GM18526 (cell line): Measurements from ENCODE around the gene GIN1.

Experiments
- POLR2A ChIP-seq: IDR thresholded peaks from 3 replicates; pipeline ENCODE4 v1.6.1; 2011; ENCODE audit not compliant: insufficient read length; ENCODE audit errors: extremely low read depth

The GIN1 gene, protein sequence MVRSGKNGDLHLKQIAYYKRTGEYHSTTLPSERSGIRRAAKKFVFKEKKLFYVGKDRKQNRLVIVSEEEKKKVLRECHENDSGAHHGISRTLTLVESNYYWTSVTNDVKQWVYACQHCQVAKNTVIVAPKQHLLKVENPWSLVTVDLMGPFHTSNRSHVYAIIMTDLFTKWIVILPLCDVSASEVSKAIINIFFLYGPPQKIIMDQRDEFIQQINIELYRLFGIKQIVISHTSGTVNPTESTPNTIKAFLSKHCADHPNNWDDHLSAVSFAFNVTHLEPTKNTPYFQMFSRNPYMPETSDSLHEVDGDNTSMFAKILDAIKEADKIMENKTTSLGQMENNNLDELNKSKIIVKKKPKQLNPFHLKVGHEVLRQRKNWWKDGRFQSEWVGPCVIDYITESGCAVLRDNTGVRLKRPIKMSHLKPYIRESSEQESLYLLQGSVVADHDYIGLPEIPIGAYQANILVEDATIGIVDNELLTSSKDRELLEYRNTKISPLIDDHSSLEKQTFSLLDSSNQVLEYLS

DNA sequence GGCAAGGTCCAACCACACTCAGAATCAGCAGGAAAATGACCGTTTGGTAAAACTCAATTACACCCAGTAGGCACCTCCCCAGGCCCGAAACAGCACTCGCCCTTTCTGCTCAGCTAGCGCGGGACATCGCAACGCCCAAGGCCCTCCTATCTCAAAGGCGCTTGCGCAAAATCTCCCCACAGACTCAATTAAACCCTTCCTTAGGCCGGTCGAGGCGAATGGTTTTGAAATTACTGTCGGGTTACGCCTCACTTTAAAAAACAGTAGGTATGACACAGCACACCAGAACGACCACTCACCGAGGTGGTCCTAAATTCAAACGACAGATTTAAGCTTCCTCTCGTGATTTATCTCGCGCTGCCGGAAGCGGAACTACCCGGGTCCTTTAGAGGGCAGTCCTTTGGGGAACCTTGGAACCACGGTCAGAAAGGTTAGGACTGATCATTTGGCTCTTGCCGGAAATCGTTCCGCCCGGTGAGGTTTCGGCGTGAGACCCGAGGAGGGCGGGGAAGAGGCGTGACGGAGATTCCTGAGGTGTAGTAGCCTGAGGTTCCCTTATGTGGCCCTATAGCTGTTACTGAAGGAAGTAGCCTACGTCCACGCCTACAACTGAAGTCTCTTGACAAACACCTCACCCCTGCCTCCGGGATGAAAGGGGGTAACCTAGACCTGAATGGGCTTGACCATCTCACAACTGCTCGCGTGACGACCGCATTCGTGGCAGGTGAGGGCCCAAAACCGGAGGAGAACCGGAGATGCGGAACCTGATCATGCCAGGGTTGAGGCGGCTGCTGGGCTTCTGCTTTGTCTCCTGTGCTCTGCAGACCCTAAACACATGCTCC is at the start of gene GIN1, which contains the start of gene PPIP5K2:
Gene GIN1, minus strand, starts transcription at position 374 of the 842 bp plus-strand sequence. CDS start 11,431 bp downstream, outside the sequence.
Gene PPIP5K2, plus strand, starts transcription at position 537 of the 842 bp plus-strand sequence. CDS start 9,289 bp downstream, outside the sequence.
- TF ChIP-seq POLR2A, result peak; percentile 75

DNA sequence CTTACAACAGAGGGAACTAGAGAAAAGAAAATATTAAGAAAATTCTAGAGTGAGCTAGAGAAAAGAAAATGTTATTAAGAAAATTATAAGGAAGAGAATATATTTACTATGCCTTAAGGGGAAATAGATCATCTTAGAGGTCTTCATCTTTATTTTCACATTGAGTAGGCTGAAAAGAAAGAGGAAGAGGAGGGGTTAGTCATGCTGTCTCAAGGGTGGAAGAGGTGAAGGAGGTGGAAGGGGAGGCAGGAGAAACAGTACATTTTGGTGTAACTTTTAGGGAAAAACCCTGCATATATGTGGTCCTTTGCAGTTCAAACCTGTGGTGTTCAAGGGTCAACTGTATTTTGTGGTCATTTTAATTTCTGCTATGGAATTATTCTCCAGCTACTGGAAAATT is 46.8 kb upstream of the GIN1 start:
- TF ChIP-seq POLR2A, result no peak

DNA sequence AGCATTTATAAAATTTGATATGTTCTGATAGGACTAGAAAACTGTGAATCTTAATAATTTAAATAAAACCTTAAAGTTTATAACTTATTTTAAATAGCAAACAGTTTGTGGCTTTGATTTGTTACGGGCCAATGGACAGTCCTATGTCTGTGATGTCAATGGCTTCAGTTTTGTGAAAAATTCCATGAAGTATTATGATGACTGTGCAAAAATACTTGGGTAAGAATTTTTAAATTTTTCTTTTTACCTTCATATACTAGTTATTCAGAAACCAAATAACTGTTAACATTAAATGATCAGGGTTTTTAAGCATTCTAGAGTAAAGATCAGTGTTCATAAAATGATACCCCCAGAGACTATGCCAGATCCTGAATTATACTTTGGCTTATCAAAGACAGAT is 31.2 kb upstream of the GIN1 start:
- TF ChIP-seq POLR2A, result no peak

DNA sequence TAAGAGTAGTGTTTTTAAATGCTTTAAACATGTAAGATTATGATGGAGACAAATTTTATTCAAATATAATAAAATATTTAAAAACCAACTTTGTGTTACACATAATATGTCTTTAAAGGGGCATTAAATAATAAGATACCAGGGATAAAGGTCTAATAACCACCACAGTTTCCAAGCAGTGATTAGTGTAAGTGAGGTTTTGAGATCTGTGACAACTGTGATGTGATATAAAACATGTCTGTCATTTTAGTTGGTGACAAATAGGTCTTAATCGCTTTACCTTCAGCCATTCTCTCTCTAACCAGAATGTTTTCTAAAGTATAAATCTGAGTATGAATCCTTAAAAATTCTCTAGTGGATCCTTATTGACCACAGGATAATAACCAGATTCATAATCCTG is 28.3 kb upstream of the GIN1 start:
- no peak for TF ChIP-seq POLR2A

DNA sequence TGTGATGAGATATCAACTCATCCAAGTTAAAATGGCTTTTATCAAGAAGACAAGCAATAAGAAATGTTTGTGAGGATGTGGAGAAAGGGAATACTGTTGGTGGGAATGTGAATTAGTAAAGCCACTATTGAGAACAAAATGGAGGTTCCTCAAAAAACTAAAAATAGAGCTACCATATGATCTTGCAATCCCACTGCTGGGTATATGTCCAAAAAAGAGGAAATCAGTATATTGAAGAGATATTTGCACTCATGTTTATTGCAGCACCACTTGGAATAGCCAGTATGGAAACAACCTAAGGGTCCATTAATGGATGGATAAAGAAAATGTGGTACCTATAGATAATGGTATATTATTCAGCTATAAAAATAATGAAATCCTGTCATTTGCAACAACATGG is 25.3 kb upstream of the GIN1 start:
- TF ChIP-seq POLR2A, result no peak

DNA sequence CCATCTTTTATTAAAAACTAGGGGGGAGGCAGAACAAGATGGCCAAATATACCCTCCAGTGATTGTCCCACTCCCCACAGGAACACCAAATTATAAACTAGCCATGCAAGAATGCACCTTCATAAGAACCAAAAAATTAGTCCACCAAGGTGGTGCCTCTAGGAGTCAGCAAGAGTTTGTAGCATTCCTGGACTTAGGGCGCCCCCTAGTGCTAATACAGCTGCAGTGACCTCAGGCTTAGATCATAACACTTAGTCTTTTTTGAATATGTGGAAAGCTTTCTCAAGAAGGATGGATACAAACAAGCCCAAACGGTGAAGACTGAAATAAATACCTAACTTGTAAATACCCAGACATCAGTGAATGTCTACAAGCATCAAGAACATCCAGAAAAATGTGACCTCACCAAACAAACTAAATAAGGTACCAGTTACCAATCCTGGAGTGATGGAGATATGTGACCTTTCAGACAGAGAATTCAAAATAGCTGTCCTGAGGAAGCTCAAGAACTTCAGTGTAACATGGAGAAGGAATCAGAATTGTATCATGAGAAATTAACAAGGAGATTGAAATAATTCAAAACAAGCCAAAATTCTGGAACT is 19.4 kb upstream of the GIN1 start:
- TF ChIP-seq POLR2A, result no peak

DNA sequence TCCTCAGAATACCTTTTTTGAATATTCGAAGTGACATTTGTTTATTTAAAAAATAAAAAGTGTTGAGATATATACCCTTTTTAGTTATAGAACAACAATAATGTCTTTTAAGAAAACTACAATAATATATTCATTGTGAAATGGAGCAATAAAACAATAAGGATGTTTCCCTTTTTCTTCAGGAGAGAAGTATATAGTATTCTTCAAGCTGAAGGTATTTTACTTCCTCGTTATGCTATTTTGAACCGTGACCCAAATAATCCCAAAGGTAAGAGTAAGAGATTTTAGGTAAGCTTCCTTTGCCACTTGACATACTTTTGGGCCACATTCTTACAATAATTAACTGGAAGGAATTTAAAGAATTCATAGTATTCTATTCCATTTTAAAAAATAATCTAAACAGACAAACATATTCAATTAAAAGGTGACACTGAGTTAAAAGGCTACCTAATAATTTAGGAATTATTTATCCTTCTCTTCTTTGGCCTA is 18.3 kb upstream of the GIN1 start:
- no peak for TF ChIP-seq POLR2A

DNA sequence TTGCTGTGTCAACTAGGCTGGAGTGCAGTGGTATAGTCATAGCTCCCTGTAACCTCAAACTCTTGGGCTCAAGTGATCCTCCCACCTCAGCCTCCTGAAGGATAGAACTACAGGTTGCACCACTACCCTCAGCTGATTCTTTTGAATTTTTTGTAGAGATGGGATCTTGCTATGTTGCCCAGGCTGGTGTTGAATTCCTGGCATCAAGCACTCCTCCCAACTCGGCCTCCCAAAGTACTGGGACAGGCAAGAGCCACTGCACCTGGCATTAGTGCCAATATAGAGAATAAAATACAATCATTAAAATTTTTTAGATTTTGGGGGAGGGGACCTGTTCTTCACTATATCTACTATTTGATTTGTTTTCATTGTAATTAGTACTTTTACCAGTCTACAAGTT is 15.5 kb upstream of the GIN1 start:
- TF ChIP-seq POLR2A, result no peak

DNA sequence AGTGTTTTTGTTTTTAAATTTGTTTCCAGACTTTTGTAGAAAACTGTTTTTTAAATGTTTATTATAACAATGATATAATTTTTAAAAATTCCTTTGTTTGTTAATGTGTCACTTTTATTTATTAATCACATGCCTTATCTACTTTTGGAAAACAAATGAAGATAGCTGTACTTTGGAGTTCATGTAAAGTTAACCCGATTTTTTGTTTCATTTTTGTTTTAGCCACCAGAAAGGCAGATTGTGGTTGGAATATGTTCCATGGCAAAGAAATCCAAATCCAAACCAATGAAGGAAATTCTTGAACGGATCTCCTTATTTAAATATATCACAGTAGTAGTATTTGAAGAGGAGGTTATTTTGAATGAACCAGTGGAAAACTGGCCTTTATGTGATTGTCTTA is 13.3 kb upstream of the GIN1 start:
- TF ChIP-seq POLR2A, result no peak

DNA sequence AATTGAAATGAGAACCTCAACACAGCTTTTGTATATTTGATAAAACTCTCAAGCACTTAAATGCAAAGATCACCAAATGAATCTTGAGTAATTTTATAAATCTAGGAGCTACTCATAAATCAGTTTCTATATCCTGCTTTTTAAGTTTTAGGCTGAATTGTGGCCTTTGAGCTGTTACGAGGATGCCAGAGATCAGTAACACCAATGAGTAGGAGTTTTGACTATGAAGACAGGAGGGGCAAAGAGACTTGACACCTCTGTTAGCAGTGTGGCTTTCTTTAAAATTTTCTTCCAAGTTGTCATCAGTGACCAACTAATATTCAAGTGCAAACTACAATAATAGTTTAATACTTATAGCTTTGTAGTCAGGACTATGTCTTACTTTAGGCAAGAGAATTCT is 12.7 kb upstream of the GIN1 start:
- TF ChIP-seq POLR2A, result no peak

DNA sequence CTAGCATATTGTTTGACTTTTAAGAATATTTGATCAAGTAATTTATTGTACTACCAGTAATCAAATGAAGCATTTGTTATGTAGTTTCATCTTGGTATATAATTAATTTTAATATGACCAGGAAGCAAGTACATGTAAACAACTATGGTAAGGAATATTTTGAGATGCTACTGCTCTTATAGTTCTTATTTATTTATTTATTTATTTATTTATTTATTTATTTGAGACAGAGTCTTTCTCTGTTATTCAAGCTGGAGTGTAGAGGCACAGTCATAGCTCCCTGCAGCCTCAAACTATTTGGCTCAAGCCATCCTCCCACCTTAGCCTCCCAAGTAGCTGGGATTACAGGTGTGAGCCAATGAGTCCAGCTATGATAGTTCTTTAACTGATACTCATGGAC is 8.3 kb upstream of the GIN1 start:
- TF ChIP-seq POLR2A, result no peak

DNA sequence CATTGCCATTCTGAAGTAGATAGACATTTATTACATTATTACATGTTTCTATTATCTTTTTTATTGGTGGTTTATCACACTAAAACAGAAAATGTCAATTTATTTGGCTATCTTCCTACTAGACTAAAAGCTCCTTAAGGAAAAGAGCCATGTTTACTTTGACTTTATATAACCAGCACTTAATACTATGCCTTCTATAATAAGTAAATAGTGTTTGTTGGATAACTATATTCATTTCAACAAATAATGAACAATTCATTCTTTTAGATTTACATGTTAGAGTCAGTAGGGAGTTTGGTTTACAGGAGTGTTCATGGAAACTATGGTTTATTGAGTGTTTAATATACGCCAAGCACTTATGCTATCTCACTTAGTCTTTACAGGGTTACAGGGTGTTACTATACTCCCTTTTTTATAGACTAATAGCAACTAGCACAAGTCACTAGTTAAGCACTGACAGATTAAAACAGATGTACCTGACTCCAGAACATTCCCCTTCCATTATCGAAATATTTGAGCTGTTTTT is 7.4 kb upstream of the GIN1 start:
- TF ChIP-seq POLR2A, result no peak

DNA sequence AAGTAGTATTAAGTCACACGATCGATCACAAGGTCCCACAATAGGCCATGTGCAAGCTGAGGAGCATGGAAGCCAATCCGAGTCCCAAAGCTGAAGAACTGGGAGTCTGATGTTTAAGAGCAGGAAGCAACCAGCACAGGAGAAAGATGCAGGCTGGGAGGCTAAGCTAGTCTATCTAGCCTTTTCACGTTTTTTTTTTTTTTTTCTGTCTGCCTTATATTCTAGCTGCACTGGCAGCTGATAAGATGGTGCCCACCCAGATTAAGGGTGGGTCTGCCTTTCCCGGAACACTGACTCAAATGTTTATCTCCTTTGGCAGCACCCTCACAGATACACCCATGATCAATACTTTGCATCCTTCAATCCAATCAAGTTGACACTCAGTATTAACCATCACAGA is 6.6 kb upstream of the GIN1 start:
- no peak for TF ChIP-seq POLR2A

DNA sequence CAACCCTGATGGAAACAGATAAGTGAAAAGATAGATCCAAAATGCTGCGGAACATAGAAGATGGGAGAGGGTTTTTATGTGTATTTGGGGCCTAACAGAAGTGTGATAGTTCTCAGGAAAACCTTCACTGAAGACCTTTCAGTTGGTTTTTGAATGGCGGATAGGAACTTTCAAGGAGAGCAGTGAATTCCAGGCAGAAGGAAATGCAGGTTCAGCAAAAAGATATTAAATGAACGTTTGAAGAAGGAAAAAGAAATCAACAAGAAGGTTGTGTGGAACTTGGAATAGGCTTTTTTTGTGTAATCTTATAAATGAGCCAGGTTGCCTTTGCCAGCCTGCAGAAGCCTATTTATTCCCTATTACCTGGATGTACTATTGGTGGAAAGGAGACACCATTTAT is 2.3 kb upstream of the GIN1 start:
- TF ChIP-seq POLR2A, result no peak

DNA sequence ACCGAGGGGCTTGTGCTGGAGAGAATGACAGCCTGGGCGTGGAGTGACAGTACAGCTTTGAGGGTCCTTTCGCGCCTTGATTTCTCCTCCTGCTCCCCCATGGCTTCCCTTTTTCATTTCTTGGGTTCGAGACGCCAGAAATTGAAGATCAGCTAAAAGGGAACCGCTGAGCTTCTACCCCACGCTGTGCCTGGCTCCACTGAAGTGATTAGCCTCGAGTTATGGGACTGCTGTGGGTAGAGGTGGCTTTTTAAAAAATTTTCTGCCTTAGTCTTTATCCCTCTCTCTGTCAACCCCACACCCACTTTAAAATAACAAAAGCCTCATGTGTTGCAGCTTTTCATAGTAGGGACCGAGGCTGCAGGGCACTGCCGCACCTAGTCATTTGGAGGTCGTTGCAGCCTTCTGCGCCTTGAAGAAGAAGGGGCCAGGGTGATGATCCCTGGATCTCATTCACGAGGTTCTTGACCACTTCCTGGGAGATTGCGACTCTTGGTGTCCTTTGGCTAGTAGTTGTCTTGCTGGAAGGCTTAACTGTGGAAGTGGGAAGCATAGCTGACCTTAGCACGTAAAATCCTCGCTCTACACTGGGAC is 766 bp upstream of the GIN1 start:
- TF ChIP-seq POLR2A, result no peak
